ENCODE measurements around the gene GLI3. TPM values are rescaled to one million over a fixed set of nuclear protein-coding genes. Genes with fewer than 3 reads are reported as not detected.

The GLI3 gene
- total RNA-seq, 1 experiment from 2014 or later: 45.0 TPM

GRCh38 chr7:41971640-41972187 lies 265.3 kb downstream of the GLI3 start:
- Histone ChIP-seq H2BK5ac (ENCODE audit: insufficient read length, low read length) (no peak overlapping the region), H2BK120ac (ENCODE audit: low read depth, low read length, poor library complexity, severe bottlenecking) (no peak overlapping the region), H3K27ac (ENCODE audit: insufficient read length, low read depth, low read length) (no peak overlapping the region), H4K5ac (ENCODE audit: insufficient read length, low read depth, low read length) (no peak overlapping the region), H3K79me1 (ENCODE audit: insufficient read depth, low read depth, low read length, poor library complexity, severe bottlenecking) (no peaks in the 10 kb centered on the region), H3K23me2 (ENCODE audit: insufficient read length, low read depth, low read length, poor library complexity, severe bottlenecking) (no peaks in the 10 kb centered on the region), H2BK20ac (ENCODE audit: low read depth, low read length, poor library complexity, severe bottlenecking) (no peak overlapping the region), H3K79me2 (ENCODE audit: insufficient read depth, low read length) (no peaks in the 10 kb centered on the region), H2AK5ac (ENCODE audit: insufficient read length, low read length) (no peak overlapping the region), H2BK12ac (ENCODE audit: insufficient read length, low read depth, low read length) (no peak overlapping the region), H4K8ac (replicated peaks; ENCODE audit: insufficient read length, low read depth, low read length) (no peak overlapping the region), H4K20me1 (ENCODE audit: control insufficient read depth, insufficient read depth, insufficient read length) (no peaks in the 10 kb centered on the region), H3K9ac (ENCODE audit: extremely low read depth, insufficient read length, low read length) (no peak overlapping the region), H2AFZ (ENCODE audit: low read length) (no peak overlapping the region), H2BK15ac (ENCODE audit: low read depth, low read length) (no peak overlapping the region), H4K91ac (ENCODE audit: insufficient read length, low read depth, low read length) (no peak overlapping the region), H3K4ac (ENCODE audit: low read depth, low read length) (no peak overlapping the region), H3K56ac (ENCODE audit: insufficient read length, low read depth, low read length) (no peak overlapping the region), H3K23ac (ENCODE audit: insufficient read length, low read depth, low read length) (no peak overlapping the region), H3K27me3 (ENCODE audit: insufficient read depth, low read length) (no peaks in the 10 kb centered on the region), H3K9me3 (ENCODE audit: control insufficient read depth, low read depth, low read length) (no peaks in the 10 kb centered on the region), H3K18ac (ENCODE audit: insufficient read length, low read depth, low read length) (no peak overlapping the region), H3T11ph (ENCODE audit: low read length) (no peak overlapping the region), H3K4me2 (ENCODE audit: insufficient read depth, insufficient read length, low read length) (no peak overlapping the region), H3K14ac (ENCODE audit: insufficient read depth, low read length) (no peak overlapping the region), H3K4me1 (ENCODE audit: insufficient read depth, low read length) (no peaks in the 10 kb centered on the region)
- H3K27me3 Mint-ChIP-seq (ENCODE audit: low read depth): no peaks in the 10 kb centered on the region
- H3K36me3 Mint-ChIP-seq (ENCODE audit: insufficient read depth in 1 of 3, low read depth in 3 of 3): peaks cover 10 to 33% (median 23%) of the 10 kb centered on the region in 3 experiments; a peak in 6 of 7 replicates
- no peaks in the 10 kb centered on the region for H3K9me3 Mint-ChIP-seq
- no peak overlapping the region for H3K27ac Mint-ChIP-seq
- H3K4me3 Mint-ChIP-seq: no peak overlapping the region
- no peak for DNase-seq
- no peaks in the 10 kb centered on the region for H3K4me1 Mint-ChIP-seq
- no peak for TF ChIP-seq CTCF (conservative IDR thresholded peaks at IDR 0.05)
- WGBS (ENCODE audit: extremely low coverage, insufficient read length, low lambda C conversion rate): no CpG with 5 or more reads among the region's 9 CpGs
